AG10803 (cell line): ENCODE data around the gene JMJD8.

ENCODE experiments used
- DNase-seq: peaks from one replicate; pipeline ENCODE4 v3.0.0; 2010; ENCODE audit warnings: low read depth
- H3K4me3 ChIP-seq: 2 replicates; pipeline ENCODE4 v1.5.1; 2011; ENCODE audit warnings: mild to moderate bottlenecking, low read length, control low read depth
- CTCF ChIP-seq: conservative IDR thresholded peaks from 2 replicates; pipeline ENCODE4 v1.5.1; 2011; ENCODE audit warnings: mild to moderate bottlenecking, low read length, control low read depth, inconsistent platforms

The JMJD8 gene

DNA sequence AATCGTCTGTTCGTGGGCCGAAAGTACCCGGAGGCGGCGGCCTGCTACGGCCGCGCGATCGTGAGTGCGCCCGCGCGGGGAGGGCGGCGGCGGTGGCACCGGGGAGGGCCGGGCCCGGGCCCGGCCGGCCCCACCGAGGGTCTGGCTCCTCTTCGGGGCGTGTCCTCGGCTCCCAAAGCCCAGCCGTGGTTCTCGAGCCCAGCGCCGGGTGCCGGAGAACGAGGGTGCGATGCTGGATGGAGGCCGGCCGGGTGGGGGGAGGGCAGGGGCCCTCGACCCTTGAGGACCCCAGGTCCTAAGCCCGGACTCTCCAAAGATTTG lies 3.5 kb downstream of the JMJD8 start:
- peak overlapping the region; percentile 76 for H3K4me3 ChIP-seq
- TF ChIP-seq CTCF = no peak

DNA sequence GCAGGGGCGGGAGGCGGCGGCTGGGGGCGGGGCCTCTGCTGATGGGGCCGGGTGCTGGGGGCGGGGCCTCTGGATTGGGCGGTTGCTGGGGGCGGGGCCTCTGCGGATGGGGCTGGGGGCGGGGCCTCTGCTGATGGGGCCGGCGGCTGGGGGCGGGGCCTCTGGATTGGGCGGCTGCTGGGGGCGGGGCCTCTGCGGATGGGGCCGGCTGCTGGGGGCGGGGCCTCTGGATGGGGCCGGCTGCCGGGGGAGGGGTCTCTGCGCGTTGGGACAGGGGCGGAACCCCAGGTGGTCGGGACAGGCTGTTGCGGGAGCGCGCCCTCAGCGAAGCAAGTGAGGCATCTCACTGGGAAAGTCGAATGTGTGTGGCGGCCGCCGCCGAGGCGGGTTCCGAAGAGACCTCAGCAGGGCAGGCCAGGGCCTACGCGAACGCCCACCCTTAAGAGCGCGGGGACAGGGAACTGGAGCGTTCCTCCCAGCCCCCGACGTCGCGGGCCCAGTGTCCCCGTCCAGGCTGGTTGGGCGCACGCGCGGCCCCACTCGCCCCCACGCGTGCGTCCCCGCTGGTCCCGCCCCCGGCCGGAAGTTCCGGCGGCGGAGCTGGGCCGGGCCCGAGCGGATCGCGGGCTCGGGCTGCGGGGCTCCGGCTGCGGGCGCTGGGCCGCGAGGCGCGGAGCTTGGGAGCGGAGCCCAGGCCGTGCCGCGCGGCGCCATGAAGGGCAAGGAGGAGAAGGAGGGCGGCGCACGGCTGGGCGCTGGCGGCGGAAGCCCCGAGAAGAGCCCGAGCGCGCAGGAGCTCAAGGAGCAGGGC lies 4.1 kb downstream of the JMJD8 start, which contains the start of gene STUB1:
TSS of gene STUB1 (plus strand) at position 597 of the 811 bp plus-strand sequence. CDS start at position 713, 116 bp downstream.
- peak within 1 kb of the TSS; percentile 76 for H3K4me3 ChIP-seq
- no peak for TF ChIP-seq CTCF
- peak; percentile 84 for DNase-seq

More for the DNA sequence above, 3.5 kb downstream of the JMJD8 start:
- no peak for DNase-seq

GRCh38 chr16:678858-679813 lies 5.0 kb downstream of the JMJD8 start:
- H3K4me3 ChIP-seq = peak overlapping the region; percentile 66
- no peak for TF ChIP-seq CTCF
- peak; percentile 38 for DNase-seq

DNA sequence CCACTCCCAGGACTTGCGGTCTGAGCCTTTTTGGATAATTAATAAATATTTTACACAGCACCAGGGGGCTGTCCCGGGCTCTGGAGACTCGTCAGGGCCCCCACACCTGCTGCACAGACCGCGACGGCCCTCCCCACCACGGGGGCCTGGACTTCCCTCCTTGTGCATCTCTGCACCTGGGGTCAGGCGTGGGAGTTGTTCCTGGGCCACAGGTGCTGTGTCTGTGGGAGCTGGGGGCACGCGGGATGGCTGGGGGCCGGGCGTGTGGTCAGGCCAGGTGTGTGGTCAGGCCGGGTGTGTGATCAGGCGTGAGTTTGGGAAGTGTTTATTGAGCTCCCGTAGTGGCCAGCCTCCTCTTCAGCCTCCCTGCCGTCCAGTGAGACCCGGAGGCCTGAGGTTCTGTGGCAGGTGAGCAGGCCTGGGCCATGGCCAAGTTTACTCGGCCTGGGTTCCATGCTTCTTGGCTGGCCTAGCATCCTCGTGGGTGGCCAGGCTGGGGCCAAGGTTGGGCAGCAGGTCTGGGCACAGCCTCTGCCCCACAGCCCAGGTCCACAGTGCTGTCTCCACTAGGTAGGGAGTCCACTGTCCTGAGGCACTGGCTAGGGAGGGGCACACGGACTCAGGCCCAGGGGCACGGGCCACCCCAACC lies 5.8 kb downstream of the JMJD8 start:
- no peak for DNase-seq
- no peak for TF ChIP-seq CTCF
- H3K4me3 ChIP-seq = no peak overlapping the region

DNA sequence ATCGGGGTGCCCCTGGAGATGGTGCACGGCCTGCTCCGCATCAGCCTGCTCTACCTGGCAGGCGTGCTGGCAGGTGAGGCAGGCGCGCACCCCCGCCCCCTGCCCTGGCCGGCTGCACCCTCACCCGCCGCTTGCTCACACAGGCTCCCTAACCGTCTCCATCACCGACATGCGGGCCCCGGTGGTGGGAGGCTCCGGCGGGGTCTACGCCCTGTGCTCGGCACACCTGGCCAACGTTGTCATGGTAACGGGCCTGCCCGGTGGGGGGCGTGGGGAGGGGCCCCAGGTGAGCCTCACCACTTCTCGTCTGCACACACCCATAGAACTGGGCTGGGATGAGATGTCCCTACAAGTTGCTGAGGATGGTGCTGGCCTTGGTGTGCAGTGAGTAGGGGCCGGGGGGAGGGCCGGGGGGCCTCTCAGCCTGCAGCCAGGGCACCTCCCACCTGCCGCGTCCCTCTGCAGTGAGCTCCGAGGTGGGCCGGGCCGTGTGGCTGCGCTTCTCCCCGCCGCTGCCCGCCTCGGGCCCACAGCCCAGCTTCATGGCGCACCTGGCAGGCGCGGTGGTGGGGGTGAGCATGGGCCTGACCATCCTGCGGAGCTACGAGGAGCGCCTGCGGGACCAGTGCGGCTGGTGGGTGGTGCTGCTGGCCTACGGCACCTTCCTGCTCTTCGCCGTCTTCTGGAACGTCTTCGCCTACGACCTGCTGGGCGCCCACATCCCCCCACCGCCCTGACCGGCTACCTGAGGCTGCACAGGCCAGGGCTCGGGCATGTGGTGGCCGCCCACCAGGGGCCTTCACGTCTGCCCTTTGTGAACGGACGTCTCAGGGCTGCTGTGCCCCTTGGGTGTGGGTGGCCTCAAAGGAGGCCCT lies 6.6 kb downstream of the JMJD8 start:
- no peak overlapping the region for H3K4me3 ChIP-seq
- no peak for TF ChIP-seq CTCF
- no peak for DNase-seq

DNA sequence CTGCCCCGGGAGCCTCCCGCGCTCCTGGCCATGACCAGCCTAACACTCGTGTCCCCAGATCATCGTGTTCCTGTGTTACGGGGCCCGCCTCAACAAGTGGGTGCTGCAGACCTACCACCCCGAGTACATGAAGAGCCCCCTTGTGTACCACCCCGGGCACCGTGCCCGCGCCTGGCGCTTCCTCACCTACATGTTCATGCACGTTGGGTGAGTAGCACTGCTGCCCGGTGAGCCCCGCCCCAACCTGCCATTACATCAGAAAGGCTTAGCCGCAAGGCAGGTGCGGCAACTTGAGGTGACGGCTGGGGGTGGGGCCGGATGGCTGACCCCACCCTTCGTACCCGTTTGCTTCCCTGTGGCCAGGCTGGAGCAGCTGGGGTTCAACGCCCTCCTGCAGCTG lies 7.2 kb downstream of the JMJD8 start:
- TF ChIP-seq CTCF = no peak

More for the DNA sequence above, 7.2 kb downstream of the JMJD8 start:
- no peak for DNase-seq
- H3K4me3 ChIP-seq = no peak overlapping the region
